PFSK-1 (cell line): ENCODE data around the gene JKAMP.

Experiments
- POLR2AphosphoS5 ChIP-seq: IDR thresholded peaks from 2 replicates; pipeline ENCODE4 v1.6.1; 2012; ENCODE audit warnings: low read depth, mild to moderate bottlenecking, control low read depth, low read length, moderate library complexity
- SIN3A ChIP-seq: IDR thresholded peaks from 2 replicates; pipeline ENCODE4 v1.6.1; 2012; ENCODE audit warnings: mild to moderate bottlenecking, low read length, moderate library complexity, borderline replicate concordance; ENCODE audit not compliant: insufficient read depth

- TF ChIP-seq SIN3A (no peak), POLR2AphosphoS5 (no peak)
Observed at GRCh38 chr14:59483363-59483762, 954 bp upstream of the JKAMP start.
